GM23338 (cell line): Measurements from ENCODE around the gene PHF24. TPM values are rescaled to one million over a fixed set of nuclear protein-coding genes. Genes with fewer than 3 reads are reported as not detected.

Experiments used
- ATAC-seq: fragments of 200-7000 bp; cut with Tn5 transposase; 3 replicates; pipeline ENCODE4 v1.9.1; 2020
- DNase-seq: peaks from one replicate; pipeline ENCODE4 v3.0.0-alpha.2; 2015; ENCODE audit warnings: low spot score
- H2AFZ ChIP-seq: fragments of 200-600 bp; sonication (generic); 2 replicates; pipeline ENCODE4 v1.8.0; 2016; ENCODE audit warnings: antibody characterized with exemption, mild to moderate bottlenecking, moderate library complexity
- H3F3A ChIP-seq: fragments of 200-600 bp; sonication (generic); replicated peaks from 2 replicates; pipeline ENCODE4 v1.8.0; 2017; ENCODE audit warnings: antibody characterized with exemption, mixed run types, low read depth
- H3K27ac ChIP-seq: fragments of 200-600 bp; sonication (generic); 2 replicates; pipeline ENCODE4 v1.6.1; 2016; ENCODE audit warnings: low read depth
- H3K27me3 ChIP-seq: fragments of 200-600 bp; sonication (generic); 2 replicates; pipeline ENCODE4 v1.8.0; 2016; ENCODE audit warnings: mild to moderate bottlenecking, mixed run types, moderate library complexity; ENCODE audit not compliant: insufficient read depth
- H3K36me3 ChIP-seq: fragments of 200-600 bp; sonication (generic); 2 replicates; pipeline ENCODE4 v1.8.0; 2016; ENCODE audit warnings: mild to moderate bottlenecking; ENCODE audit not compliant: insufficient read depth
- H3K4me1 ChIP-seq: fragments of 200-600 bp; sonication (generic); 2 replicates; pipeline ENCODE4 v1.8.0; 2016; ENCODE audit warnings: mild to moderate bottlenecking, moderate library complexity; ENCODE audit not compliant: insufficient read depth
- H3K4me2 ChIP-seq: fragments of 200-600 bp; sonication (generic); 2 replicates; pipeline ENCODE4 v1.7.1; 2017; ENCODE audit warnings: mixed run types
- H3K4me3 ChIP-seq: fragments of 200-600 bp; sonication (generic); 2 replicates; pipeline ENCODE4 v1.6.1; 2016; ENCODE audit warnings: mixed run types
- H3K79me2 ChIP-seq: fragments of 200-600 bp; sonication (generic); replicated peaks from 2 replicates; pipeline ENCODE4 v1.8.0; 2017; ENCODE audit warnings: mild to moderate bottlenecking; ENCODE audit not compliant: insufficient read depth
- H3K9me2 ChIP-seq: fragments of 200-600 bp; sonication (generic); 2 replicates; pipeline ENCODE4 v1.8.0; 2017; ENCODE audit not compliant: insufficient read depth
- H4K20me1 ChIP-seq: fragments of 200-600 bp; sonication (generic); replicated peaks from 2 replicates; pipeline ENCODE4 v1.8.0; 2017; ENCODE audit warnings: mild to moderate bottlenecking; ENCODE audit not compliant: insufficient read depth
- H3K27ac Mint-ChIP-seq: 2 replicates; pipeline ENCODE4 v1.8.0; 2020; ENCODE audit warnings: inconsistent platforms, mild to moderate bottlenecking, moderate library complexity, mixed read lengths
- H3K27me3 Mint-ChIP-seq: 3 replicates; pipeline ENCODE4 v1.8.0; 2022; ENCODE audit warnings: low read depth, mild to moderate bottlenecking, moderate library complexity, mixed read lengths, inconsistent platforms; ENCODE audit not compliant: insufficient read depth, poor library complexity
- H3K36me3 Mint-ChIP-seq: 3 replicates; pipeline ENCODE4 v1.8.0; 2021; ENCODE audit warnings: low read depth, mild to moderate bottlenecking, inconsistent platforms, moderate library complexity, mixed read lengths
- H3K4me1 Mint-ChIP-seq: 3 replicates; pipeline ENCODE4 v1.8.0; 2020; ENCODE audit warnings: mild to moderate bottlenecking, inconsistent platforms, mixed read lengths
- H3K4me3 Mint-ChIP-seq: 3 replicates; pipeline ENCODE4 v1.8.0; 2021; ENCODE audit warnings: moderate library complexity, mild to moderate bottlenecking, inconsistent platforms, mixed read lengths
- H3K9me3 Mint-ChIP-seq: 3 replicates; pipeline ENCODE4 v1.8.0; 2020; ENCODE audit warnings: moderate library complexity, mild to moderate bottlenecking, inconsistent platforms, mixed read lengths
- CTCF ChIP-seq, 2 experiments: fragments of 200-600 bp in 1 of 2; sonication (generic) in 1 of 2; conservative IDR thresholded peaks; 2 replicates each; pipeline versions ENCODE4 v1.5.1 to v1.6.1; 2016 to 2017; ENCODE audit warnings: antibody characterized with exemption in 2 of 2, low read depth in 2 of 2, mild to moderate bottlenecking in 2 of 2, moderate library complexity in 1 of 2
- ETS1 ChIP-seq: IDR thresholded peaks from 2 replicates; pipeline ENCODE4 v1.6.1; 2016; ENCODE audit warnings: antibody characterized with exemption
- EZH2 ChIP-seq: fragments of 200-600 bp; sonication (generic); IDR thresholded peaks from one replicate; pipeline ENCODE4 v1.8.0; 2017; ENCODE audit warnings: antibody characterized with exemption, mild to moderate bottlenecking, low read depth; ENCODE audit not compliant: unreplicated experiment
- EZH2phosphoT487 ChIP-seq: fragments of 200-600 bp; sonication (generic); IDR thresholded peaks from one replicate; pipeline ENCODE4 v1.8.1; 2018; ENCODE audit warnings: antibody characterized with exemption; ENCODE audit not compliant: unreplicated experiment
- JUNB ChIP-seq: IDR thresholded peaks from one replicate; pipeline ENCODE4 v1.6.1; 2016; ENCODE audit warnings: antibody characterized with exemption; ENCODE audit not compliant: unreplicated experiment
- NANOG ChIP-seq: IDR thresholded peaks from 2 replicates; pipeline ENCODE4 v1.6.1; 2016; ENCODE audit warnings: antibody characterized with exemption, borderline replicate concordance
- POLR2AphosphoS5 ChIP-seq: IDR thresholded peaks from 2 replicates; pipeline ENCODE4 v1.6.1; 2016; ENCODE audit warnings: antibody characterized with exemption, low read depth
- ZNF114 ChIP-seq: fragments of 250-450 bp; sonication (Bioruptor Pico); IDR thresholded peaks from 2 replicates; pipeline ENCODE4 v1.5.0; 2020; ENCODE audit warnings: mild to moderate bottlenecking, moderate library complexity
- ZNF331 ChIP-seq: fragments of 250-450 bp; sonication (Bioruptor Pico); IDR thresholded peaks from 2 replicates; pipeline ENCODE4 v1.5.0; 2020; ENCODE audit warnings: low read depth, mild to moderate bottlenecking, moderate library complexity
- ZNF462 ChIP-seq: fragments of 250-450 bp; sonication (Bioruptor Pico); IDR thresholded peaks from 2 replicates; pipeline ENCODE4 v1.5.0; 2020; ENCODE audit warnings: mild to moderate bottlenecking, moderate library complexity
- polyA plus RNA-seq: library from polyadenylated mRNA; unstranded; fragments of >200 nt; fragmentation: Nextera tagmentation; extraction: Ambion mirVana; gene quantifications from 2 replicates; pipeline ENCODE4 v1.2.1, GENCODE V29; 2016
- total RNA-seq: library from RNA; depleted of rRNA; stranded (reverse); fragments of >200 nt; shearing (Covaris generic); gene quantifications from 2 replicates; pipeline ENCODE4 v1.2.3, GENCODE V29; 2014
- TF ChIP-seq, protein P1 (sequence below): IDR thresholded peaks from one replicate; pipeline ENCODE4 v1.6.1; 2018; ENCODE audit warnings: antibody characterized with exemption; ENCODE audit not compliant: unreplicated experiment

The PHF24 gene
- total and polyA plus RNA-seq, 2 experiments from 2014 or later, result 0.05 to 0.14 TPM

GRCh38 chr9:34980181-34980761 is 22.2 kb downstream of the PHF24 start (continued):
- TF ChIP-seq ZNF462 (CRISPR knock-in tag) (no peak), EZH2phosphoT487 (no peak), POLR2AphosphoS5 (no peak), EZH2 (no peak)

DNA sequence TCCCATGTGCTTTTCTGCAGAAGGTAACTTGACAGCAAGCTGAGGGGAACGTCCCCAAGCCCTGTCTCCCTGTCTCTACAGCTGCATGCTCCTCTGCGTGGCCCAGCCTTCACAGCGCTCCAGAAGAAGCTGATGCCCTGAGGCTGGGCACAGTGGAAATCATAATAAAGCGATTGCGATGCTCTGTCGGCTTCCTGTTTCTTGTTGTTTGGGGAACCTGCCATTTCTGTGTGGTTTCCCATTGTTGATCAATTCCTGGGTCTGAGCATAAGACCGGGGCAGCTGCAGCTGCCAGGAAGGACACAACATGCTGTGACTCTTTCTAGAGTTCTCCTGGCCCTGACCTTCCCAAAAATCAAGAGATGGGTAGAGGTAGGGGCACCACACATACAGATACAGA is 24.3 kb downstream of the PHF24 start:
- Histone ChIP-seq H3K9me2 (0 out of 2 replicates have a peak, but pooled peaks cover 3% of the 10 kb centered on the region), H2AFZ (no peak overlapping the region), H3K4me2 (no peak overlapping the region), H3F3A (no peaks in the 10 kb centered on the region), H3K4me1 (peaks cover 8% of the 10 kb centered on the region; the same call in 1 of the 2 replicates), H3K27me3 (no peaks in the 10 kb centered on the region), H3K79me2 (no peaks in the 10 kb centered on the region), H4K20me1 (no peaks in the 10 kb centered on the region), H3K4me3 (no peak overlapping the region), H3K36me3 (no peaks in the 10 kb centered on the region), H3K27ac (no peak overlapping the region)
- H3K9me3 Mint-ChIP-seq, result no peaks in the 10 kb centered on the region; the same call in 2 of the 3 replicates
- H3K4me3 Mint-ChIP-seq, result no peak overlapping the region
- peaks cover 19% of the 10 kb centered on the region for H3K4me1 Mint-ChIP-seq
- H3K27ac Mint-ChIP-seq, result no peak overlapping the region
- ATAC-seq, result no peak
- peaks cover 13% of the 10 kb centered on the region for H3K27me3 Mint-ChIP-seq
- no peak for DNase-seq
- no peaks in the 10 kb centered on the region for H3K36me3 Mint-ChIP-seq
- TF ChIP-seq EZH2phosphoT487 (no peak), ETS1 (no peak), ZNF114 (CRISPR knock-in tag) (no peak), EZH2 (no peak), ZNF331 (CRISPR knock-in tag) (no peak), POLR2AphosphoS5 (no peak), NANOG (no peak), CTCF (conservative IDR thresholded peaks at IDR 0.05; ENCODE audit: low read depth in 2 of 2) (no peak), JUNB (no peak)
- TF ChIP-seq, protein P1, sequence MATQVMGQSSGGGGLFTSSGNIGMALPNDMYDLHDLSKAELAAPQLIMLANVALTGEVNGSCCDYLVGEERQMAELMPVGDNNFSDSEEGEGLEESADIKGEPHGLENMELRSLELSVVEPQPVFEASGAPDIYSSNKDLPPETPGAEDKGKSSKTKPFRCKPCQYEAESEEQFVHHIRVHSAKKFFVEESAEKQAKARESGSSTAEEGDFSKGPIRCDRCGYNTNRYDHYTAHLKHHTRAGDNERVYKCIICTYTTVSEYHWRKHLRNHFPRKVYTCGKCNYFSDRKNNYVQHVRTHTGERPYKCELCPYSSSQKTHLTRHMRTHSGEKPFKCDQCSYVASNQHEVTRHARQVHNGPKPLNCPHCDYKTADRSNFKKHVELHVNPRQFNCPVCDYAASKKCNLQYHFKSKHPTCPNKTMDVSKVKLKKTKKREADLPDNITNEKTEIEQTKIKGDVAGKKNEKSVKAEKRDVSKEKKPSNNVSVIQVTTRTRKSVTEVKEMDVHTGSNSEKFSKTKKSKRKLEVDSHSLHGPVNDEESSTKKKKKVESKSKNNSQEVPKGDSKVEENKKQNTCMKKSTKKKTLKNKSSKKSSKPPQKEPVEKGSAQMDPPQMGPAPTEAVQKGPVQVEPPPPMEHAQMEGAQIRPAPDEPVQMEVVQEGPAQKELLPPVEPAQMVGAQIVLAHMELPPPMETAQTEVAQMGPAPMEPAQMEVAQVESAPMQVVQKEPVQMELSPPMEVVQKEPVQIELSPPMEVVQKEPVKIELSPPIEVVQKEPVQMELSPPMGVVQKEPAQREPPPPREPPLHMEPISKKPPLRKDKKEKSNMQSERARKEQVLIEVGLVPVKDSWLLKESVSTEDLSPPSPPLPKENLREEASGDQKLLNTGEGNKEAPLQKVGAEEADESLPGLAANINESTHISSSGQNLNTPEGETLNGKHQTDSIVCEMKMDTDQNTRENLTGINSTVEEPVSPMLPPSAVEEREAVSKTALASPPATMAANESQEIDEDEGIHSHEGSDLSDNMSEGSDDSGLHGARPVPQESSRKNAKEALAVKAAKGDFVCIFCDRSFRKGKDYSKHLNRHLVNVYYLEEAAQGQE, result no peak
